GM20000 (cell line): ENCODE results near the gene RPE.

ENCODE experiments used
- DNase-seq: peaks from one replicate; pipeline ENCODE4 v3.0.0; 2012; ENCODE audit warnings: low spot score
- TF ChIP-seq, protein P1 (sequence below): IDR thresholded peaks from 2 replicates; pipeline ENCODE4 v1.5.1; 2012; ENCODE audit warnings: mild to moderate bottlenecking, control low read depth; ENCODE audit errors: extremely low read depth, missing control alignments

RPE gene

DNA sequence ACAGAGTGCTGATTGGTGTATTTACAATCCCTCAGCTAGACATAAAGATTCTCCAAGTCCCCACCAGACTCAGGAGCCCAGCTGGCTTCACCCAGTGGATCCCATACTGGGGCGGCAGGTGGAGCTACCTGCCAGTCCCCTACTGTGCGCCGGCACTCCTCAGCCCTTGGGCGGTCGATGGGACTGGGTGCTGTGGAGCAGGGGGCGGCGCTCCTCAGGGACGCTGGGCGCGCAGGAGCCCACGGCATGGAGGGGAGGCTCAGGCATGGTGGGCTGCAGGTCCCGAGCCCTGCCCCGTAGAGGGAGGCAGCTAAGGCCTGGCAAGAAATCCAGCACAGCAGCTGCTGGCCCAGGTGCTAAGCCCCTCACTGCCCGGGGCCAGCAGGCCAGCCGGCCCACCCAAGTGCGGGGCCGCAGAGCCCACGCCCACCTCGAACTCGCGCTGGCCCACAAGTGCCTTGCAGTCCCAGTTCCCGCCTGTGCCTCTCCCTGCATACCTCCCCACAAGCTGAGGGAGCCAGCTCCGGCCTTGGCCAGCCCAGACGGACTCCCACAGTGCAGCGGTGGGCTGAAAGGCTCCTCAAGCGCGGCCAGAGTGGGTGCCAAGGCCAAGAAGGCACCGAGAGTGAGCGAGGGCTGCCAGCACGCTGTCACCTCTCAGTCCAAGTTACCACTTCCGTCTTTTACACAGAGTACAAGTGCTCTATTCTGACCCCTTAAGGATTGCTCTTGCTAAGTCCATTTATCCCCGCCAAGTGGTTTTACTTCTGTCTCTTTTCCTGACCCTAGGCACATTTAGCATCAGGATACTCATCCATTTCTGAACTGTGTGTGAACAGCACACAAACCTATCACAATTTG lies 1.7 kb upstream of the RPE start:
- TF ChIP-seq, protein P1, sequence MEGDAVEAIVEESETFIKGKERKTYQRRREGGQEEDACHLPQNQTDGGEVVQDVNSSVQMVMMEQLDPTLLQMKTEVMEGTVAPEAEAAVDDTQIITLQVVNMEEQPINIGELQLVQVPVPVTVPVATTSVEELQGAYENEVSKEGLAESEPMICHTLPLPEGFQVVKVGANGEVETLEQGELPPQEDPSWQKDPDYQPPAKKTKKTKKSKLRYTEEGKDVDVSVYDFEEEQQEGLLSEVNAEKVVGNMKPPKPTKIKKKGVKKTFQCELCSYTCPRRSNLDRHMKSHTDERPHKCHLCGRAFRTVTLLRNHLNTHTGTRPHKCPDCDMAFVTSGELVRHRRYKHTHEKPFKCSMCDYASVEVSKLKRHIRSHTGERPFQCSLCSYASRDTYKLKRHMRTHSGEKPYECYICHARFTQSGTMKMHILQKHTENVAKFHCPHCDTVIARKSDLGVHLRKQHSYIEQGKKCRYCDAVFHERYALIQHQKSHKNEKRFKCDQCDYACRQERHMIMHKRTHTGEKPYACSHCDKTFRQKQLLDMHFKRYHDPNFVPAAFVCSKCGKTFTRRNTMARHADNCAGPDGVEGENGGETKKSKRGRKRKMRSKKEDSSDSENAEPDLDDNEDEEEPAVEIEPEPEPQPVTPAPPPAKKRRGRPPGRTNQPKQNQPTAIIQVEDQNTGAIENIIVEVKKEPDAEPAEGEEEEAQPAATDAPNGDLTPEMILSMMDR = no peak
- no peak for DNase-seq

DNA sequence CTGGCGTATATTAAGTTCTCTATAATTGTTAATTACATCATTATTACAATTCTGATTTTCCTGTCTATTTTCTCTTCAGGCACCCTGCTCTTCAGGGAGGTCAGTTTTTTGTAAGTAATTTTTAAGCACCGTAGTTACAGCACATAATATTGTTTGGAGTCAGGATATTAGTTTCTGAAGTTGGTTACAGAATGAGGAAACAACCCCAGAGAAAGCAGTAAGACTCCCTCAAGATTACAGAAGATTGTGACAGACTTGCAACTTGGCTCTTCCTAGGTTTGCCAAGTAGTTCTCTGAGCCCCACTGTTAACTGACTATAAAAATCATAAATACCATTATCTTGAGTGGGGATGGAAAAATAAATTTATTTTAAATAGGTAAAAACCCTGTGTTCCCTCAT lies 921 bp downstream of the RPE start:
- DNase-seq = no peak
- TF ChIP-seq, protein P1 = no peak

DNA sequence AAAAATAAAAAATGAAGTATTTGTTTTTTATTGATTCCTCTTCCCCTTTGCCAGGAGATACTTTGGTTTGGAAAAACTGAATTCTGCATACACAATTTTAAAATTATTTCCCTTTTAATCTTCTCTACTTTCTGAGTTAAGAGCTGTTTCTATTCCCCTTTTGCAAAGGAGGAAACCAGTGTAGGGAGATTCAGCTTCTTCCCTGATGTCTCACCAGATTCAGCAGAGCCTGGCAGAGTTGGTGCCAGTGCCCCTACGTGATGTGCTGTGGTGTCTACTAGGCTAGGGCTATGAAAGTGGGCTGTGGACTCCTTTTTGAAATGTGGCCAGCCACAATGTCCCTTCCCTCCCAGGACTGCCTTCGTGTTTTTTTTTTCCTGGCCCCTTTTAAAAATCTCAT lies 2.4 kb downstream of the RPE start:
- DNase-seq = no peak
- TF ChIP-seq, protein P1 = no peak

DNA sequence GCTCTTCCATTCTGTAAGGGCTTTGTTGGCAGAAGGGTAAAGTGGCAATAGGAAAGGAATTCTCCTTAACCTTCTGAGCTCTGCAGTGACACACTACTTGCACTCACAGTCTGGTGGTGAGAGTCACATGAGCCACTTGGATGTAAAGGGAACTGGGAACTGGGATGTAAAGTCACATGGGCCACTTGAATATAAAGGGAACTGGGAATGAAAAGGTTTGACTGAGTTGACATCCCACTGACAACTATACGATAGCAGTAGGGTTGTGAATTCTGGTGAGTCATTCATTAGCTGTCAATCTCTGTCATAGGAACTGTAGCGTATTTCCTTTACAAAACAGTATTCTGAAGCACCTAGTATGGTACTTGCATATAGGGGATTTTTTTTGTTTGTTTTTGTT lies 5.5 kb downstream of the RPE start:
- TF ChIP-seq, protein P1 = no peak
- no peak for DNase-seq

DNA sequence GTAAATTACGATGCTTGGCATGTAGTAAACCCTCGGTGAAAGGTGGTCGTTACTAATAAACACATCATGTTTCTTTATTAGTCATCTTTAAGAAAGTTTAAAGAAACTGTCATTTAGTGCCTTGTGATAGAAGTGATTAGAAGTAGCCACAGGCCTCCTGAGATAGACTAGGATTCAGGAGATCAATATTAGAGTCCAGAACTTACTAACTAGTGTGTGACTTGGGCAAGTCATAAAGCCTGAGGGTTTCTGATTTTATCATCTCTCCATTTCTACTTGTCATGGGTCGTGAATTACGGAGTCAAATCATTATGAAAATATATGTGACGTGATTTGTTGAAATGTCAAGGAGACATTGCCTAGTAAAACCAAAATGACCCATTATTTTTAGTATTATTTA lies 6.7 kb downstream of the RPE start:
- no peak for DNase-seq
- TF ChIP-seq, protein P1 = no peak

DNA sequence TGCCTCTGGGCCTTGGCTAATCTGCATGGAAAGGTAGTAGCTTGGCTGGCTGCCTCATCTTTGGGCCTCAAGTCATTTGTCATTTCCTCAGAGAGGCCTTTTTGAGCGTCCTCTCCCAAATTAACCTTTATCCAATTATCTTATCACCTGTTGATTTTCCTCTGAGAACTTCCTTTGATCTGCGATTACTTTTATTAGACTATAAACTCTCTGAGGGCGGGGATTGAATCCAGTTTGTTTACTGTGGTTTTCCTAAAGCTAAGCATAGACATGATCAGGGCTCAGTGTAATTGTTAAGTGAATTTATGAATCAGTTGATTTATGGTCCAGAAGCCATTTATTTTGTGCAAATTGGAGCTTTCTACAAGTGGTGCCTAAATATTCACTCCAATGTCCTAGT lies 7.5 kb downstream of the RPE start:
- TF ChIP-seq, protein P1 = no peak

DNA sequence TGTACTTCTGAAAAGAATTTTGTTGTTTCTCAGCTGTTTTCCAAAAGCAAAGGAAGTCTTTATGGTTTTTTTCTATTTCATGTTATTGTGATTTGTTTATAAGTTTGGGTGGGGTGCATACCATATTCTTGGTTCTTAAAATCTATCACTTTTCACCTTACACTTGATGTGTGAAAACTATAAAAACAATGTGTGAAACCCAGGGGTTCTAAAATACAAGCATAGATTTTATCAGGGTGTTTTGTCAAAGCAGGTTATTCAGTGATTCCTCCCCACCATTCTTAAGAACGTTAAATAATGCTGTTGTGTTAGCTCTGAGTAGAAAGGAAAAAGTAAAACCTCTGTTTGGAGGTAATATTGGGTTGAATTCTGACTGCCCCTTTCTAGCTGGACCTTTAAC lies 17.7 kb downstream of the RPE start:
- no peak for DNase-seq
- TF ChIP-seq, protein P1 = no peak

More for the DNA sequence above, 7.5 kb downstream of the RPE start:
- DNase-seq = no peak
